Left ventricle myocardium superior (tissue), 1 donor: ENCODE data around the gene TNIK. TPM values are rescaled to one million over a fixed set of nuclear protein-coding genes. Genes with fewer than 3 reads are reported as not detected.
"Not testable (repeated sequence)": the region's sequence is repeated elsewhere in the genome, so short reads cannot be mapped to it uniquely, and the experiment has no call there.

Experiments used
- ATAC-seq: fragments of 200-7000 bp; cut with Tn5 transposase; one replicate; pipeline ENCODE4 v1.9.1; 2020; ENCODE audit warnings: mild to moderate bottlenecking, moderate library complexity
- DNase-seq: peaks from one replicate; pipeline ENCODE4 v3.0.0-alpha.2; 2020
- intact Hi-C: fragments of 100-400 bp; cut with micrococcal nuclease; formaldehyde crosslinking; loops from one replicate; pipeline ENCODE4 v1.11.0; 2022
- total RNA-seq: library from RNA; stranded (reverse); fragmentation: NEBNext Ultra II Directional; extraction: Animal tissue kit (Norgen Biotek cat#: 25700); gene quantifications from one replicate; pipeline ENCODE4 v1.2.1, GENCODE V29; 2021
- donor health status: DM: no; HTN: yes; CAD: no; lungs with severe emphysema.

TNIK gene
- total RNA-seq, 1 donor from 2014 or later = 32.7 TPM

DNA sequence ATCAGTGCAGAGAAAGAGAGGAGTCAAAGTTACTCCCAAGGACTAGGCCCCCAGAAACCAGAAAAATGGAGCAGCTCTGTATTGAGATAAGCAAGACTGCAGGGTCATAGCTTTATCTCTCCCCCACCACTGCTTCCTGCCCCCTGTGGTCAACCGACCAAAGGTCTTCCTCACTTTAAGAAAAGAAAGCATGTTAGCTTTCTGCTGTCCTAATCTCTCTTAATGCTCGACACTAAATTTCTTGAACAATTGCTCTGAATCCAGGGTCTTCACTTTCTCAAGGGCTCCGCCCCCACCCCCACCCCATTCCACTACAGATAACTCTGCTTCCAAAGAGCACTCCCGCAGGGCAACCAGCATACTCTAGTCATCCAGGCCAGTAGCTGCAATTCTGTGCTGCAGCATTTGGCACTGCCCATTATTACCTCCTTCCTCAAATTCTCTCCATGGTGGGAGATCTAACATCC lies 31.9 kb downstream of the TNIK start:
- no peak for ATAC-seq
- DNase-seq = no peak
- intact Hi-C loops = no loop called here

DNA sequence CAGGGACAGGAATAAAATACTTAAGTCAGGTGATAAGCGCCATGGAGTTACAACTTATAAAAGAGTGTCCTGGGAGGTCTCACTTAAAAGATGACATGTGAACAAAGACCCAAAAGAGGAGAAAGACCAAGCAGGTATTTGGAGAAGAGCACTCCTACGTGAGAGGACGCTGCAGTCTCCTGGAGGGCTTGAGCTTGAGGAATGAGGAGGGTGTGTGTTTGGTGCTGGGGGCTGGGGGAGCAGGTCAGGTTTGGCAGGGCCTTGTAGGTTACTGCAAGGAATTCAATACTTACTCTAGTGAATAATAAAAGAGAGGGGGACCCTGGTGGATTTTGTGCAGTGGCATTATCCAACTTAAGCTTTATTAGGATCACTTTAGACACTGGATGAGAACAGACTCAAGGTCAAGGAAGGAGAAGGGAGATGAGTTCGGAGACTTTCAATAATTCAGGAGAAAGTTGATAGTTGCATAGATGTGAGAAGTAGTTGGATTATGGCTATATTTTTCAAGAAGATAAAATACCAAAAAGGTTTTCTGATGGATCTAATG lies 32.4 kb downstream of the TNIK start:
- intact Hi-C loops = no loop called here
- no peak for DNase-seq
- ATAC-seq = no peak

DNA sequence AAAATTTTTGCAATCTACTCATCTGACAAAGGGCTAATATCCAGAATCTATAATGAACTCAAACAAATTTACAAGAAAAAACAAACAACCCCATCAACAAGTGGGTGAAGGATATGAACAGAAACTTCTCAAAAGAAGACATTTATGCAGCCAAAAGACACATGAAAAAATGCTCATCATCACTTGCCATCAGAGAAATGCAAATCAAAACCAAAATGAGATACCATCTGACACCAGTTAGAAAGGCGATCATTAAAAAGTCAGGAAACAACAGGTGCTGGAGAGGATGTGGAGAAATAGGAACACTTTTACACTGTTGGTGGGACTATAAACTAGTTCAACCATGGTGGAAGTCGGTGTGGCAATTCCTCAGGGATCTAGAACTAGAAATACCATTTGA lies 36.1 kb downstream of the TNIK start:
- ATAC-seq, intact Hi-C loops, DNase-seq: not testable (repeated sequence)

DNA sequence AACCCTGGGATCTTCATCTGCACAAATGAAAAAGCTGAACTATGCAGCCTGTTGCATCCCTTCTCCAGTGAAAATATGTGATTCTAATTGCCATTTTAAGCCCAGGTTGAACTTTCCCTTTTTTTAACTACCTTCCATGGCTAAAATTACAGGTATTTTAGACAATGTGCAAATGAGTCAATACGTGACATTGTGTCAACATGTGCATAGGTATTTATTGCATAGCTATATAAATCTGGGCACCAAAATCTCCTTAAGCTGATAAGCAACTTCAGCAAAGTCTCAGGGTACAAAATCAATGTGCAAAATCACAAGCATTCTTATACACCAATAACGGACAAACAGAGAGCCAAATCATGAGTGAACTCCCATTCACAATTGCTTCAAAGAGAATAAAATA lies 37.4 kb downstream of the TNIK start:
- intact Hi-C loops, ATAC-seq, DNase-seq: not testable (repeated sequence)

DNA sequence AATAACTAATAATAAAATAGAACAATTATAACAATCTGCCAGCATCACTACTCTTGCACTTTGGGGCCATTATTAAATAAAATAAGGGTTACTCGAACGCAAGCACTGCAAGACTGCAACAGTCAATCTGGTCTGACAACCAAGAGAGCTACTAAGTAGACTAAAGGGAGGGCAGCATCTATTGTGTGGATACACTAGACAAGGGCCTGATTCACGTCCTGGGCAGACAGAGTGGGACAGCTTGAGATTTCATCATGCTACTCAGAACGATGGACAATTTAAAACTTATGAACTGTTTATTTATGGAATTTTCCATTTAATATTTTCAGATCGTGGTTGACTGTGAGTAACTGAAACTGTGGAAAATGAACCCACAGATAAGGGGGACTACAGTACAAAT lies 39.5 kb downstream of the TNIK start:
- DNase-seq (no peak), ATAC-seq (peak; percentile 55)
- intact Hi-C loops = no loop called here

DNA sequence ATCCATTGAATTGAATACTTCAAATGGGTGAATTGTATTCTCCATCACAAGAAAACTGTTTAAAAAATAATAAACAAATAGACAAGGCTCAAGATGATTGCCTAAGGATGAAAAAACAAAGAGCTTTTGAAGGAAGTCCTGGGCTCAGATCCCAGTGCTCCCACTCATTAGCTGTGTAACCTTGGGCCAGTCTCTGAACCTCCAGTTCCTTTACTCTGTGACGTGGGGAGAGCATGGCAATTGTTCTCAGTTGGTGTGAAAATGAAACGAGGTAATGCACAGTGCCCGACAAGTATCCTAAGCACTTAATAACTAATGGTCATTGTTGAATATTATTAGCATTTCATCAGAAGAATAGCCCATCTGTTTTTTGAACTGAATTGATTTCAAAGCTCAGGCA lies 40.7 kb downstream of the TNIK start:
- intact Hi-C loops = no loop called here
- DNase-seq = no peak
- ATAC-seq = peak; percentile 20

DNA sequence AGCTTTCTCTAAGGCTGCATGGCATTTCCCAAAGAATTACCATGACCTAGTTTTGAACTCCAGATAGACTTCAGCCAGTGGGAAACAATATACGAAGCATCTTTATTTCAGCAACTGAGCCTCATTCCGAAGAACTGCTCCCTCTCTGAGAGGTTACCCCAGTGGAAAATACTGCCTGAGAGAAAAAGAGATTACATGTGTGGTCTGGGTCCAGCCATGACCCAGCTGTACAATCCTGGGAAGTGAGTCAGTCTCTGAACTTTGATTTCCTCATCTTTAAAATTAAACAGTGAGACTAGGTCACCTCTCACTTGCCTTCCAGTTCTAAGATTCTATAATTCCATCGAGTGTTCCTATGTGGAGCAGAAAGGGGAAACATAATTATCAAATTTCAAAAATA lies 42.4 kb downstream of the TNIK start:
- intact Hi-C loops = no loop called here
- ATAC-seq (peak; percentile 80), DNase-seq (no peak)

DNA sequence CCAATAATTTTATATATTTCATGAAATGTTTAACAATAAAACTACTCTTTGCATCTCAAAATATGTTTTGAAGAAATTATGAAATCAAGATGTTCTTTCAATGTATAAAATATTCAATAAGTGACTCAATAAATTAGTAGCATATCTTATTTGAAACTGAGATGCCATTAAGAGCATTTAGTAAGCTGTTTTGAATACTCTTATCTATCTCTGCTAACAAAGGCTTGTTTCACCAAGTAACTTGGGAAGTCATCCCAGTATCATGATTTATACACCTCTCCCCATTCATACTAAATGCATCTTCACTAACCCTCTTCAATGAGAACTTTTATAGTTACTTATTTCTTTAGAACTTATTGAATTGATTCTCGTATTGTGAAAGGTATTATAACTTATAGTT lies 43.1 kb downstream of the TNIK start:
- ATAC-seq (no peak), DNase-seq (no peak)
- intact Hi-C loops = no loop called here

DNA sequence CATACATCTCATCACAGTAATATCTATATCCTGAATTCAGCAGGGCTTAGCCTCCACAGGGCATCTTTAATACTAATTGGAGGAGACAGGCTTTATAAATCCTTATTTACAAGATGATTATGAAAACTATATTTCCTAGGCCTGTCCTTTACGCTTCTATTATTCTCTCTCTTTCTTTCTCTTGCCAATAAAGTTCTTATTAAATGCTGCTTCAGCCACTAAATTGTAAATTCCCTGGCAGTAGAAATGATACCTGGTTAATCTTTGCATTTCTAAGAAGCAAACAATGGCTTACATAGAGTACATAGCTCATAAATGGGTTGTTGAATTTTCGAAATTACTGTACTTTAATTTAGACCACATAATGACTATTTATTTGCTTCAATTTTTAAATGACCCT lies 43.5 kb downstream of the TNIK start:
- DNase-seq (no peak), ATAC-seq (no peak)
- intact Hi-C loops = no loop called here

DNA sequence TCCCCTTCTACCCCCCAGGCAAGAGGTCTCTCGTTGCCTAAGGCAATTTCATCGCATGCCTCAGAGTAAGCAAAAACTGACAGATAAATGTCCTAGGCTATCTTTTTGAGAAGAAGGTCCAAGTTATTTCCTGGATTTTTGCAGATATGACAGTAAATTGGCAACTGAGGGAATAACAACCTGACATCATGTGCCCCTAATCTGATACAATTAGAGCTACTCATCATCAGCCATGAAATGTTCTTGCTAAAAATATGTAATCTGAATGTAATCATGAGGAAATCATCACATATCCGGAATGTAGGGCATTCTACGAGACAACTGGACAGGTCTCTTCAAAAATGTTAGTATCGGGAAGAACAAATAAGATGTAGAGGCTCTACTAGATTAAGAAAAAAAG lies 44.1 kb downstream of the TNIK start:
- ATAC-seq = no peak
- no peak for DNase-seq
- intact Hi-C loops = no loop called here

DNA sequence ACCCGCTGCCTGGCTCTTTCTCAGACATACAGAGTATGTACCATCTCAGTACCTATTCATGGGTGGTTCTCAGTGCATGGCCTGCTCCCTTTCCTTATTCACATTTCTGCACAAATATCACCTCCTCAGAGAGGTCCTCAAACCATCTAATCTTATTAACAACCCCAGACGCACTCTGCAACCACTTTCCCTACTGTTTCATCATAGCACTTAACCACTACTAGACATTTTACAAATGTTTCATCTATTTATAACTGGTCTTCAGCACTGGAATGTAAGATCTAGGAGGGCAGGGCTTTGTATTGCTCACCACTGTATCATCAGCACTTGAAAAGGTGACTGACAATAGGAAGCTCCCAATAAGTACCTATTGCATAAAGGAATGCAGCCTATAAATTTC lies 45.1 kb downstream of the TNIK start:
- ATAC-seq (peak; percentile 78), DNase-seq (no peak)
- intact Hi-C loops = no loop called here

DNA sequence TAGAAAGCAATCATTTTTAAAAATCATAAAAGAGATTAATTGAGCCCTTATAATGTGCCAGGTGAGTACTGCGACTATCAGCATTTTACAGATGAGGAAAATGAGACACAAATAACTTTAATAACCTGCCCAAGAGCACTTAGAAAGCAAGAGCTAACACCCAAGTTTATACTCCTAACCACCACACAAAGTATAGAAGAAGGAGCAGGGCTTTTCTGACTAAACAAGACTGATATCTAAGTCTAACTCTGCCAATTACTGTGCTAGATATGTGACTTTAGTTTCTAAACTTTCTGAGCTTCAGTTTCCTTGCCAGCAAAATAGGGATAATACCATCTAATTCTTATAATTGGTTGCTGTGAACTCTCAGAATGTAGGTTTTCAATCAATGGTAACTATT lies 47.7 kb downstream of the TNIK start:
- intact Hi-C loops = no loop called here
- ATAC-seq = no peak
- no peak for DNase-seq

DNA sequence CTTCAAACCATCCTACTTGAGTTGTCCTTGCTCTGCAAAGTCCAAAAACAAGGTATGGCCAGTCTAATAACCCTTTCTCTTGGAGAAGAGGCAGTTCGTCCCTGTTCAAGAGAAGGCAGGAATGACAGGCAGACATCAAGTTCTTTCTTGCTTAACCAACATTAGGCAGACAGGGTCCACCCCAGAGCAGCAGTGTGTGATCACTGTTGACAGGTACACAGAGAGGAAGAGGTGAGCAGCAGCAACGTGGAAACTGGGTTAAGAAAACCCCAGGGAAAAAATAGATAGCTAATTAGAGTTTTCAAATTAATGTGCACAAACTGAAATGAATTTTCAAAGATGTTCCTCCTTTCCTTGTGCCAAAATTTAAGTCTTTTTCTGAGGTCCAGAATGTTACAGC lies 48.2 kb downstream of the TNIK start:
- no peak for DNase-seq

DNA sequence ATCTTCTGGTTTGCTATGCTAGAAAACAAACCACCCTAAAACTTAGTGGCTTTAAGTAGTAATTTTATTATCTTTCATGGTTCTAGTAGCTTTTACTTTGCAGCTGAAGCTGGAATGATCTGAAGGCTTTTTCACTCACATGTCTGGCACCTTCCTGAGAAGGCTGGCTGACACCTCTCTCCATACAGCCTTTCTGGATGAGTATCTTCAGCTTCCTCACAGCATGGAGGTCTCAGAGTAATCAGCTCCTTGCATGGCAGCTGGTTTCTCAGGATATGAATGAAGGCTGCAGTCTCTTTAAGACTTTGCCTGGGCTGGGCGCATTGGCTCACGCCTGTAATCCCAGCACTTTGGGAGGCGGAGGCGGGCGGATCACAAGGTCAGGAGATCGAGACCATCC lies 50.0 kb downstream of the TNIK start:
- ATAC-seq (no peak), DNase-seq (no peak)
- intact Hi-C loops = no loop called here

More for the DNA sequence above, 48.2 kb downstream of the TNIK start:
- no peak for ATAC-seq
- intact Hi-C loops = no loop called here

DNA sequence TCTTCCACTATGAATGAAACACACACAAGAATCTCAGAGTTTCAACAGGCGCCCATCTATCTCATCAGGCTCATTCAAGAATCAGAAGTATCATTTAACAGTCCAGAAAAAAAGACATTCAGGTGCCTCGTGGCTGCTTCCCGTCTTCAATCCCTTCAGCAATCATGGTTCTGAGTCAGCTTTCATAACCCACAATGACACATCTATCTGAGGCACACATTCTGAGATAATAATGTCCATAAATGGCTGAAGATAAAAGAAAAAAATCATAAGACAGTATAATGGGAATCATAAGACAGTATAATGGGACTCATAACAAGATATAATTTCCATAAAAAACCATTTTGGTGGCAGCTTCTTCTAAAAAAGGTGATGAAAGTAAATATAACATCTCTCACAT lies 52.4 kb downstream of the TNIK start:
- ATAC-seq = no peak
- intact Hi-C loops = no loop called here
- no peak for DNase-seq

DNA sequence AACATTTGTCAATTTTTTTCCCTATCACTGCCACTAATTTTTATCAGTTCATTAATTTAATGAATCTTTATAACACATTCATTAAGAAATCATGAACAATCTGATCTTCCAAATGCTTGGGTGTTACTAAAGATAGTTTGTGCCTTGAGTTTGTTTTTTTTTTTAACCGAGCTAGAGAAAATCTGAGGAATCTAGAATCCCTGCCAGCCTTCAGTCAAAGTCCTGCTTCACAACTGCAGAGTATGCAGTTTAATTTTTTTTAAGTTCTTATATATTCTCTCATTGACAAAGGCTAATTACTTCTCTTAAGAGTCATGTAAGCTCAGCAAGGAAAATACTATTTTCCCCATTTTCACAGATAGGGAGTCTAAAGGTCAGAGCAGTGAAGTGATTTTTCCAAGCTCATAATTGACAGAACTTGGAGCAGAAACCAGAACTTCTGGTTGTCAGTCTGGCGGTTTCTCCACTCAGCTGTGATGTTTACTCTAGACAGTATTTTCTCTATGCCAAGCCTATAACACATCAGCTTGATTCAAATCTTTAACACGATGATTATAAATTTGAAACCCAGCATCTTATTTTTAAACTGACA lies 55.7 kb downstream of the TNIK start:
- intact Hi-C loops = no loop called here
- ATAC-seq (no peak), DNase-seq (no peak)

DNA sequence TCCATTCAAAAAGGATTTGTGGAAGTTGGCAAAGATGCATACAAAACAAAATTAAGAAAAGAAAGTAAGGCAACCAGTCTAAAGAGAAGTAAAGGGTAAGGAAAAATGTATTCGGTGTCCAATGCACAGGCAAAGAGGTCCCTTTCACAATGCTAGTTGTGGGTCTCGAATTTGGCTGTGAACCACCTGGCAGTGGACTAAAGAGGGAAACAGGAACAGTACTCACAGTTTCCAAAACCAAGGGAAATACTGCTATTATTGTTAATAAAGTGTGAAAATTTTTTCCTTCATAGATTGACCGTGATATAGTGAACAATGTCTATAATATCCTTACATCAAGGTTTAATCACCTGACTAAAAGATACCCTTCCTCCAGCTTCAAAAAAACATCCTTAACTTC lies 57.9 kb downstream of the TNIK start:
- intact Hi-C loops = no loop called here
- ATAC-seq (no peak), DNase-seq (no peak)

DNA sequence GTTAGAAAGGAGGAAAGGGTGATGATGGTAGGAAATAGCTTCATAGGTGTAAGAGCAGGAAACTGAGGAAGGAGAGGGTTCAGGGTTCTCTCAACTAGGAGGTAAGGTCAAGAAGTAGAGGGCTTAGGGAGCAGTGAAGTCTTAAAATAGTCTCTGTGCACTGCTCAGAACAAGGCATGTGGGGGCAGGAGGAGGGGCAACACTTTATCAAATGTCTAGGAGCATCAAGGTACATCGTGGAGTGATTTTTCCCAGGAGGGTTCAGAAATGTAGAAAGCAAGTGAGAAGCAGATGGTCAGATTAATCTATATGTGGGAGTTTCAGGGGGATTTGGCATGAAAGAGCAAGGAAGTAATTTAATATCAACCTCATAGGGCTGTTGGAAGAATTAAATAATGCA lies 58.8 kb downstream of the TNIK start:
- DNase-seq (no peak), ATAC-seq (no peak)
- intact Hi-C loops = no loop called here

DNA sequence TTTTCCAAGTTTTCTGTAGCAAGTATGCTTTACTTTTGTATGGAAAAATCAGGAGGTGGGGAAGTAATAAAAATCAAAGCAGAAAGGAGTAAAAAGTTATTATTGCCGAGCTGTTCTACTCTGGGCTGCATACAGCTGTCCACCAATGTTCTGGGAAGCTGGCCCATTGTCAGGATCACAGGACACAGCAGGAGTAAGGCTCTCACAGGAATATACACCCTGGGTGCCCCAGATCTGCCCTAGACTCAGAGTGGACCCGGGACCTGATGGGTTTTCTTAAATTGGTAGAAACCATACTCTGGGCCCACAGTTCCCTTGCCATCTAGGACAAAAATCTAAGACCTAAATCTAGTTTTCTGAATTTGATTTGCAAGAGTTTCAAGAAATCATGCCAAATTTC lies 60.4 kb downstream of the TNIK start:
- no peak for DNase-seq
- intact Hi-C loops = no loop called here
- peak; percentile 80 for ATAC-seq

DNA sequence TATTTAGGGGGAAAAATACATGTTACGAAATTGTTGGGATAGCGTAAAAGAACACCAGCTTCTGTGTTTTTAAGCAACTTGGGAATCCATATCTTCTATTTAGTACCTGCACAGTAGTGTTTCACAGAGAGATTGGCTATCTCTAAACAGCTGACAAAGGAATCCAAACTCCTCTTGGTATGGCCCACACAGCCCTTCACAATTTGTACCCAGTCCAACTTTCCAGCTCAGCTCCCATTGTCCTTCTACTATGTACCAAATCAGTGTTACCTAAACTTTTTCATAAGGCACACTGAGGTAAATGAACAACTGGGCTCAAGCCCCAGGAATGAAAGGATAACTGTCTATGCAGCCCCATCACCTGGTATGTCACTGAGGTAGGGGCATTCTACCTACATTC lies 61.9 kb downstream of the TNIK start:
- intact Hi-C loops = no loop called here
- DNase-seq (no peak), ATAC-seq (peak; percentile 75)

DNA sequence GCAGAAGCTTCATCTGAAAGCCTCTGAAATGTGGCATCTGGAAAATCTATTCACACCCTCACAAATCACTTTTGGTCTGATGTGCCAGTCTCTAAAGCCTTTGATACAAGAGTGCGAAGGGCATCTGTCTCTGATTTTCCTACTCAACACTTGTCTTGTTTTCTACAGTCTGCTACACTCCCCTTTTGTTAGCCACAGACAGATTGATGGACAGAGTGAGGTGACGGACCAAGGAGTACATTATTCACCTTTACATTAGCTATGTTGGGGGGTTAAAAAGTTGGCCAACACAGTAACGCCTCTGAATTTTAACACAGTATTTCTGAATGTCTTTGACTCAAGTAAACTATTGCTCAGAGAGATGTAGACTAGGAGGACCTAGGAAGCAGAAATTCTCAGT lies 63.1 kb downstream of the TNIK start:
- DNase-seq (no peak), ATAC-seq (peak; percentile 33)
- intact Hi-C loops = no loop called here

DNA sequence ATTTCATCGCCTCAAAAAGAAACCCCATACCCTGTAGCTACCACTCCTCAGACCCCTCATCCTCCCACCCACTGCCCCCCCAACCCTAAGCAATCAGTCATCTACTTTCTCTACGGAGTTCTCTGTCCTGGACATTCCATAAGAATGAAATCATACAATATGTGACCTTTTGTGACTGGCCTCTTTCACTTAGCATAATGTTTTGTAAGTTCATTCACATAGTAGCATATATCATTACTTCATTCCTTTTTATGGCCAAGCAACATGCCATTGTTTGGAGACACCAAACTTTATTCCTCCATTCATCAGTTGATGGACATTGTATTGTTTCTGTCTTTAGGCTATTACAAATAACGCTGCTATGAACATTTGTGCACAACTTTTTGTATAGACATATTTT lies 64.2 kb downstream of the TNIK start:
- DNase-seq = no peak
- ATAC-seq = peak; percentile 9
- intact Hi-C loops = no loop called here
